Breast epithelium (tissue), 3 donors: ENCODE data around the gene ZNF28.
"Not testable (repeated sequence)": the region's sequence is repeated elsewhere in the genome, so short reads cannot be mapped to it uniquely, and the experiment has no call there.

ENCODE experiments used
- CTCF ChIP-seq, 3 donors: fragments of 450-650 bp; IDR thresholded peaks; one replicate each; pipeline ENCODE4 v1.5.1; 2016 to 2017; ENCODE audit warnings: antibody characterized with exemption in 3 of 3, mild to moderate bottlenecking in 3 of 3, moderate library complexity in 3 of 3
- POLR2A ChIP-seq: fragments of 450-650 bp; IDR thresholded peaks from one replicate; pipeline ENCODE4 v1.6.1; 2016; ENCODE audit warnings: antibody characterized with exemption, mild to moderate bottlenecking, moderate library complexity

GRCh38 chr19:52847352-52847751, 25.9 kb upstream of the ZNF28 start:
- TF ChIP-seq CTCF (IDR thresholded peaks at IDR 0.05); POLR2A: not testable (repeated sequence)
